Adipocyte (in vitro differentiated cells): ENCODE results near the gene UBE4A.

Experiments
- DNase-seq: peaks from one replicate; pipeline ENCODE4 v3.0.0-alpha.2; 2015; ENCODE audit warnings: low read depth
- H3K27me3 ChIP-seq: replicated peaks from 2 replicates; pipeline ENCODE4 v1.7.0; 2013; ENCODE audit warnings: mild to moderate bottlenecking, low read length, moderate library complexity; ENCODE audit not compliant: control insufficient read depth, insufficient read depth
- H3K36me3 ChIP-seq: 2 replicates; pipeline ENCODE4 v1.7.0; 2013; ENCODE audit warnings: low read length, mild to moderate bottlenecking, moderate library complexity; ENCODE audit not compliant: control insufficient read depth, insufficient read depth, severe bottlenecking
- H3K4me1 ChIP-seq: 2 replicates; pipeline ENCODE4 v1.7.0; 2013; ENCODE audit warnings: mild to moderate bottlenecking, low read length, moderate library complexity; ENCODE audit not compliant: control insufficient read depth, insufficient read depth
- H3K4me3 ChIP-seq: 2 replicates; pipeline ENCODE4 v1.7.0; 2013; ENCODE audit warnings: mild to moderate bottlenecking, low read length, moderate library complexity
- H3K9ac ChIP-seq: 2 replicates; pipeline ENCODE4 v1.7.0; 2013; ENCODE audit warnings: mild to moderate bottlenecking, low read length, moderate library complexity
- H3K9me3 ChIP-seq: 2 replicates; pipeline ENCODE4 v1.7.0; 2013; ENCODE audit warnings: mild to moderate bottlenecking, low read length, moderate library complexity; ENCODE audit not compliant: control insufficient read depth

Gene UBE4A

GRCh38 chr11:118343248-118343647 is 16.2 kb upstream of the UBE4A start:
- H3K9me3 ChIP-seq = no peaks in the 10 kb centered on the region
- peaks cover 62% of the 10 kb centered on the region for H3K27me3 ChIP-seq
- no peaks in the 10 kb centered on the region for H3K36me3 ChIP-seq
- DNase-seq = no peak
- H3K9ac ChIP-seq = no peak overlapping the region
- no peak overlapping the region for H3K4me3 ChIP-seq
- H3K4me1 ChIP-seq = no peaks in the 10 kb centered on the region

DNA sequence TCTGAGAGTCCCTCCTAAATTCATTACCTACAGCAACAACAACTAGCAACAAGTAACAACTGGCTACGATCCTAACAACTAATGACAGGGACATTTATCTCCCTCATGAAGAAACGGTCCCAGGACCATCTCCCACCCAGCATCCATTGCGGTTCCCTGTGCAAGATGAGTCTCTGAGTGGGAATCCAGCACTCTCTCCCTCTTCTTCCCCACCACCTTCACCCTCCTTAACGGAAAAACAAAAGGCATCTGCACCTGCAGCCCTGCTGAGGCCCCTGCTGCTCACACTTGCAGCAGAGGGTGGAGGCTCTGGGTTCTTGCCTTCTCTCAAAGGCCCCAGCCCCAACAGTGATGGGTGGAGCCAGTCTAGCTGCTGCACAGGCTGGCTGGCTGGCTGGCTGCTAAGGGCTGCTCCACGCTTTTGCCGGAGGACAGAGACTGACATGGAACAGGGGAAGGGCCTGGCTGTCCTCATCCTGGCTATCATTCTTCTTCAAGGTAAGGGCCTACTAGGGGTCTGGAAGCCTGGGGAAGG is 15.4 kb upstream of the UBE4A start, which contains the start of gene CD3G:
Gene CD3G, plus strand, starts transcription at position 364 of the 535 bp plus-strand sequence. Its CDS starts 80 bp downstream, at position 444.
- no peak for DNase-seq
- no peaks in the 10 kb centered on the region for H3K36me3 ChIP-seq
- no peak within 1 kb of the TSS for H3K9ac ChIP-seq
- no peaks in the 10 kb centered on the region for H3K4me1 ChIP-seq
- H3K9me3 ChIP-seq = no peaks in the 10 kb centered on the region
- H3K27me3 ChIP-seq = peaks cover 70% of the 10 kb centered on the region
- H3K4me3 ChIP-seq = no peak within 1 kb of the TSS

GRCh38 chr11:118349475-118349874 is 9.9 kb upstream of the UBE4A start:
- Histone ChIP-seq H3K36me3 (no peaks in the 10 kb centered on the region), H3K4me1 (no peaks in the 10 kb centered on the region), H3K4me3 (no peak overlapping the region), H3K9ac (no peak overlapping the region), H3K27me3 (peaks cover 47% of the 10 kb centered on the region), H3K9me3 (no peaks in the 10 kb centered on the region)
- DNase-seq = no peak

DNA sequence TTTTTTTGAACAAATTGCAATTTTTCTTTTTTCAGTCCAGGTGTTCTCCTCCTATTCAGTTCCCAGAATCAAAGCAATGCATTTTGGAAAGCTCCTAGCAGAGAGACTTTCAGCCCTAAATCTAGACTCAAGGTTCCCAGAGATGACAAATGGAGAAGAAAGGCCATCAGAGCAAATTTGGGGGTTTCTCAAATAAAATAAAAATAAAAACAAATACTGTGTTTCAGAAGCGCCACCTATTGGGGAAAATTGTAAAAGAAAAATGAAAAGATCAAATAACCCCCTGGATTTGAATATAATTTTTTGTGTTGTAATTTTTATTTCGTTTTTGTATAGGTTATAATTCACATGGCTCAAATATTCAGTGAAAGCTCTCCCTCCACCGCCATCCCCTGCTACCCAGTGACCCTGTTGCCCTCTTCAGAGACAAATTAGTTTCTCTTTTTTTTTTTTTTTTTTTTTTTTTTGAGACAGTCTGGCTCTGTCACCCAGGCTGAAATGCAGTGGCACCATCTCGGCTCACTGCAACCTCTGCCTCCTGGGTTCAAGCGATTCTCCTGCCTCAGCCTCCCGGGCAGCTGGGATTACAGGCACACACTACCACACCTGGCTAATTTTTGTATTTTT is 6.2 kb upstream of the UBE4A start:
- Histone ChIP-seq H3K4me1 (no peaks in the 10 kb centered on the region), H3K9me3 (no peaks in the 10 kb centered on the region), H3K9ac (no peak overlapping the region), H3K4me3 (no peak overlapping the region), H3K36me3 (no peaks in the 10 kb centered on the region), H3K27me3 (peaks cover 28% of the 10 kb centered on the region)
- DNase-seq = peak; percentile 82

GRCh38 chr11:118358071-118358470 is 1.3 kb upstream of the UBE4A start:
- peak; percentile 53 for DNase-seq
- Histone ChIP-seq H3K4me3 (no peak overlapping the region), H3K9ac (no peak overlapping the region), H3K36me3 (no peaks in the 10 kb centered on the region), H3K4me1 (peaks cover 9% of the 10 kb centered on the region), H3K9me3 (no peaks in the 10 kb centered on the region), H3K27me3 (no peaks in the 10 kb centered on the region)

DNA sequence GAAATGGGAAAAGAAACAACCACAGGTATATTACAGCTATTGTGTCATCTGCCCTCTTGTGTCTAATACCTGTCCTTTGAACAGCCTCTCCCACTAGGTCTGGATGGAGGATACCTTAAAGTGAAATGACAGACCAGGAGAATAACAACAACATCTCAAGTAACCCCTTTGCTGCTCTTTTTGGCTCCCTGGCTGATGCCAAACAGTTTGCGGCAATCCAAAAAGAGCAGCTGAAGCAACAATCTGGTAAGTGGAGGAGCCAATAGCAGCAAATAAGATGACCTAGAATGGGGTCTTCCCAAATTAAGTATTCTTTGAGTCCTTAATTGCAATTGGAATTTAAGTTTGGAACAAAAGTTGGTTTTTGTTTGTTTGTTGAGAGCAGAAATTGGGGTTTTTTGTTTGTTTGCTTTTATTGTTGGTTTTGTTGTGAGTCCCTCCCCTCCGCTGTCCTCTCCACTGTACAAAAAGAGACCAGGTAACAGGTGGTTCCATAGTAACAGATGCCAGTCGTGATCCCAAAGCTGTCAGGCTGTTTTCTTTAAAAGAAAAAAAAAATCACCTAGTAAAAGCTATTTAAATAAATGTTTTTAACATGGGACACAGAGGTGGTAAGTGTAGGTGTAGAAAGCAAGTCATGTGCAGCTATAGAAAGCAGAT is 5.7 kb downstream of the UBE4A start:
- no peaks in the 10 kb centered on the region for H3K27me3 ChIP-seq
- no peak overlapping the region for H3K4me3 ChIP-seq
- H3K9me3 ChIP-seq = no peaks in the 10 kb centered on the region
- no peak overlapping the region for H3K9ac ChIP-seq
- H3K36me3 ChIP-seq = peaks cover 47% of the 10 kb centered on the region
- no peak for DNase-seq
- peaks cover 8% of the 10 kb centered on the region for H3K4me1 ChIP-seq

- Histone ChIP-seq H3K9me3 (no peaks in the 10 kb centered on the region), H3K27me3 (no peaks in the 10 kb centered on the region), H3K36me3 (peaks cover 59% of the 10 kb centered on the region), H3K4me3 (no peak overlapping the region), H3K9ac (no peak overlapping the region), H3K4me1 (no peaks in the 10 kb centered on the region)
- no peak for DNase-seq
These were observed 6.9 kb downstream of the UBE4A start for GRCh38 chr11:118366287-118366686.

DNA sequence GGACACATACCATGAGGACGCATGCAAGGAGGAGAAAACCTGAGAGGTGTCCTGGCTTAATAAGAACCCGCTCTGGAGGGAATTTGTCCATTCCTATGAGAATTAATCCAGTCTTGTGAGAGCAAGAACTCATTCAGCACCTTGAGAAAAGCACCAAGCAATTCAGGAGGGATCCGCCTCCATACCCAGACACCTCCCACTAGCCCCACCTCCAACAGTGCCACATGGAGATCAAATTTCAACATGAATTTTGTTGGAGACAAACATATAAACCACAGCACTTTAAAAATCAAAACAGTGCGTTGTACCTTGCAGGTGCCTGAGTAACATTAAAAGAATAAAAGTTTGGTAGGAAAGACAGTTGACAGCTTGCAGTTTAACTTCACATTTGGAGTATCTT is 11.4 kb downstream of the UBE4A start:
- Histone ChIP-seq H3K4me3 (no peak overlapping the region), H3K9ac (no peak overlapping the region), H3K9me3 (no peaks in the 10 kb centered on the region), H3K27me3 (no peaks in the 10 kb centered on the region), H3K4me1 (peaks cover 14% of the 10 kb centered on the region), H3K36me3 (peaks cover 77% of the 10 kb centered on the region)
- no peak for DNase-seq

DNA sequence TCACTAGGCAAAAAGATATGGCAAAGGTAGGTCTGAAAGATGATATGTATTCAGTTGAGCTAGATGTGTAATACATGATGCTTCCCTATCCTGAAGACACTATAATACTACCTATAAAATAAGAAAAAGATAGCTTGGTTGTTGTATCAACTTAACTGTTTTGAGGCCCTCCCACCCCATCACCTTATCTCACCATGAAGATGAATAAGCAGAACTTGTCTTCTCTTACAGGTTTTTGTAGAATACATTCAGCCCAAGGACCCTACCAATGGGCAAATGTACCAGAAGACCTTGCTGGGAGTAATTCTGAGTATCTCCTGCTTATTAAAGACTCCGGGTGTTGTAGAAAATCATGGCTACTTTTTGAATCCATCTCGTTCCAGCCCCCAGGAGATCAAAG is 13.9 kb downstream of the UBE4A start:
- H3K27me3 ChIP-seq = no peaks in the 10 kb centered on the region
- H3K4me1 ChIP-seq = peaks cover 14% of the 10 kb centered on the region
- H3K4me3 ChIP-seq = no peak overlapping the region
- H3K9me3 ChIP-seq = no peaks in the 10 kb centered on the region
- peaks cover 75% of the 10 kb centered on the region for H3K36me3 ChIP-seq
- no peak overlapping the region for H3K9ac ChIP-seq
- DNase-seq = no peak

DNA sequence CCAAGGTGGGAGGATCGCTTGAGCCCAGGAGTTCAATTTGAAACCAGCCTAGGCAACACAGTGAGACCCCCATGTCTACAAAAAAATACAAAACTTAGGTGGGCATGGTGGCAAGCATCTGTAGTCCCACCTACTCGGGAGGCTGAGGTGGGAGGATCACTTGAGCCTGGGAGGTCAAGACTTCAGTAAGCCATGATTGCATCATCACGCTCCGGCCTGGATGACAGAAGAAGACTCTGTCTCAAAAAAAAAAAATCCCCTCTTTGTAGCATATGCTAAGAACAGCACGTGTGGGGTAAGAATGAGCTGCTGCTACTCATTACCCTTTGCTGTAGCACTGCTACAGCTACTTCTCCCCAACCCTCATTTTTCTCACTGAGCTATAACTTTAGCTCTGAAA is 14.5 kb downstream of the UBE4A start:
- Histone ChIP-seq H3K4me1 (peaks cover 14% of the 10 kb centered on the region), H3K36me3 (peaks cover 75% of the 10 kb centered on the region), H3K4me3 (no peak overlapping the region), H3K9ac (no peak overlapping the region), H3K9me3 (no peaks in the 10 kb centered on the region), H3K27me3 (no peaks in the 10 kb centered on the region)
- no peak for DNase-seq

DNA sequence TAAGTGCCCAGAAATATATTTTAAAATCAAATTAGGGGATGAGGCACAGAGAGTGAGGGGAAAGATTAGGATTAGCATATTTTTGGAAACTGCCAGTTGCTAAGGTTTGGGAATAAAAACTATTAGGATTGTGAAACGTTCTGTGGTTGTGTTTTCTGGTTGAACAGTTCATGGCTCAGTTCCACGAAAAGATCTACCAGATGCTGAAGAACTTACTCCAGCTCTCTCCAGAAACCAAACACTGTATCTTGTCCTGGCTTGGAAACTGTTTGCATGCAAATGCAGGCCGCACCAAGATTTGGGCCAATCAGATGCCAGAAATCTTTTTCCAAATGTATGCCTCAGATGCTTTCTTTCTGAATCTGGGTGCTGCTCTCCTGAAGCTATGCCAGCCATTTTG is 15.3 kb downstream of the UBE4A start:
- Histone ChIP-seq H3K4me1 (peaks cover 14% of the 10 kb centered on the region), H3K36me3 (peaks cover 75% of the 10 kb centered on the region), H3K9ac (no peak overlapping the region), H3K27me3 (no peaks in the 10 kb centered on the region), H3K4me3 (no peak overlapping the region), H3K9me3 (no peaks in the 10 kb centered on the region)
- no peak for DNase-seq
